Astrocyte of the cerebellum (primary cell): ENCODE data around the gene OR2D2.
"Not testable (repeated sequence)": the region's sequence is repeated elsewhere in the genome, so short reads cannot be mapped to it uniquely, and the experiment has no call there.

Experiments
- DNase-seq: peaks from one replicate; pipeline ENCODE4 v3.0.0-alpha.2; 2011; ENCODE audit warnings: low read depth
- H3K4me3 ChIP-seq: 2 replicates; pipeline ENCODE4 v1.5.1; 2011; ENCODE audit warnings: mild to moderate bottlenecking, low read depth, low read length, moderate library complexity
- in situ Hi-C: cut with HindIII; loops from 2 replicates; pipeline ENCODE4 v1.10.0; 2017; ENCODE audit warnings: low sequenced_read_pairs
- TF ChIP-seq, protein P1 (sequence below): IDR thresholded peaks from 2 replicates; pipeline ENCODE4 v1.5.1; 2012; ENCODE audit warnings: low read length, low read depth, moderate library complexity, mild to moderate bottlenecking; ENCODE audit errors: missing control alignments

Gene OR2D2

DNA sequence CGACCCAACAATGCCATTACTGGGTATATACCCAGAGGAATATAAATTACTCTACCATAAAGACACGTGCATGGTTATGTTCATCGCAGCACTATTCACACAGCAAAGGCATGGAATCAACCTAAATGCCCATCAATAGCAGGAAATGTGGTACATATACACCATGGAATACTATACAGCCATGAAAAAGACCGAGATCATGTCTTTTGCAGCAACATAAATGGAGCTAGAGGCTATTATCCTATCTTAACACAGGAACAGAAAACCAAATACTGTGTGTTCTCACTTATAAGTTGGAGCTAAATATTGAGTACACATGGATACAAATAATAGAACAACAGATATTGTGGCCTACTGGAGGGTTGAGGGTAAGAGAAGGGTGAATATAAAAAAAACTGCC, 3.5 kb downstream of the OR2D2 start:
- in situ Hi-C loops, result no loop called here
- DNase-seq, result no peak
- TF ChIP-seq, protein P1, sequence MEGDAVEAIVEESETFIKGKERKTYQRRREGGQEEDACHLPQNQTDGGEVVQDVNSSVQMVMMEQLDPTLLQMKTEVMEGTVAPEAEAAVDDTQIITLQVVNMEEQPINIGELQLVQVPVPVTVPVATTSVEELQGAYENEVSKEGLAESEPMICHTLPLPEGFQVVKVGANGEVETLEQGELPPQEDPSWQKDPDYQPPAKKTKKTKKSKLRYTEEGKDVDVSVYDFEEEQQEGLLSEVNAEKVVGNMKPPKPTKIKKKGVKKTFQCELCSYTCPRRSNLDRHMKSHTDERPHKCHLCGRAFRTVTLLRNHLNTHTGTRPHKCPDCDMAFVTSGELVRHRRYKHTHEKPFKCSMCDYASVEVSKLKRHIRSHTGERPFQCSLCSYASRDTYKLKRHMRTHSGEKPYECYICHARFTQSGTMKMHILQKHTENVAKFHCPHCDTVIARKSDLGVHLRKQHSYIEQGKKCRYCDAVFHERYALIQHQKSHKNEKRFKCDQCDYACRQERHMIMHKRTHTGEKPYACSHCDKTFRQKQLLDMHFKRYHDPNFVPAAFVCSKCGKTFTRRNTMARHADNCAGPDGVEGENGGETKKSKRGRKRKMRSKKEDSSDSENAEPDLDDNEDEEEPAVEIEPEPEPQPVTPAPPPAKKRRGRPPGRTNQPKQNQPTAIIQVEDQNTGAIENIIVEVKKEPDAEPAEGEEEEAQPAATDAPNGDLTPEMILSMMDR, result no peak
- no peak overlapping the region for H3K4me3 ChIP-seq

DNA sequence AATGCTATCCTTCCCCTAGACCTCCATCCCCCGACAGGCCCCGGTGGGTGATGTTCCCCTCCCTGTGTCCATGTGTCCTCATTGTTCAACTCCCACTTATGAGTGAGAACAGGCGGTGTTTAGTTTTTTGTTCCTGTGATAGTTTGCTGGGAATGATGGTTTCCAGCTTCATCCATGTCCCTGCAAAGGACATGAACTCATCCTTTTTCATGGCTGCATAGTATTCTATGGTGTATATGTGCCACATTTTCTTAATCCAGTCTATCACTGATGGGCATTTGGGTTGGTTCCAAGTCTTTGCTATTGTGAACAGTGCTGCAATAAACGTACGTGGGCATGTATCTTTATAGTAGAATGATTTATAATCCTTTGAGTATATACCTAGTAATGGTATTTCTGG, 4.6 kb downstream of the OR2D2 start:
- DNase-seq, in situ Hi-C loops, H3K4me3 ChIP-seq: not testable (repeated sequence)

GRCh38 chr11:6882751-6883150, 9.5 kb downstream of the OR2D2 start:
- DNase-seq, result no peak
- H3K4me3 ChIP-seq, result no peak overlapping the region
- TF ChIP-seq, protein P1, result no peak
- in situ Hi-C loops, result no loop called here

GRCh38 chr11:6876914-6877313, 15.4 kb downstream of the OR2D2 start:
- DNase-seq, result no peak
- in situ Hi-C loops, result no loop called here
- no peak overlapping the region for H3K4me3 ChIP-seq
- TF ChIP-seq, protein P1, result no peak

GRCh38 chr11:6876325-6876724, 16.0 kb downstream of the OR2D2 start, which contains the start of gene OR10A4:
TSS of gene OR10A4 (plus strand) at chr11:6876625. CDS start at chr11:6876648, 23 bp downstream.
- in situ Hi-C loops, result no loop called here
- no peak within 1 kb of the TSS for H3K4me3 ChIP-seq
- no peak for DNase-seq
- TF ChIP-seq, protein P1, result no peak

DNA sequence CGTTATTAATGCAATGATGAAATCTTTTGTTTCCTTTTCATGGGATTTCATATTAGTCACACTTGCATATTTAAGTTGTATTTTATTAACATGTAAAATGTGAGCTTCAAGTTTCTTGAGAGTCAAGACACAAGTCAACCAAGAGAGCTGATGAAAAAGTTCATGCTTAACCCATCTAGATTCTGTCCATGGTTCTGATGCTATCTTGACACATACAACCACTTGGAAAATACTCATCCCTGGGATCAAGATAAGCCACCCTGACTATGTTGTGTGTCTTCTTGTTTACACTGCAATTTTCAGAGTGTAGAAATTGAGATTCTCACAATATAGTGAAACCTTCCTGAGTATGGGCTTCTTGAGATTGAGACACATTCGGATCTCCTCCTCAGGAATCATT, 16.5 kb downstream of the OR2D2 start:
- in situ Hi-C loops, result no loop called here
- H3K4me3 ChIP-seq, result no peak overlapping the region
- DNase-seq, result no peak
- TF ChIP-seq, protein P1, result no peak

DNA sequence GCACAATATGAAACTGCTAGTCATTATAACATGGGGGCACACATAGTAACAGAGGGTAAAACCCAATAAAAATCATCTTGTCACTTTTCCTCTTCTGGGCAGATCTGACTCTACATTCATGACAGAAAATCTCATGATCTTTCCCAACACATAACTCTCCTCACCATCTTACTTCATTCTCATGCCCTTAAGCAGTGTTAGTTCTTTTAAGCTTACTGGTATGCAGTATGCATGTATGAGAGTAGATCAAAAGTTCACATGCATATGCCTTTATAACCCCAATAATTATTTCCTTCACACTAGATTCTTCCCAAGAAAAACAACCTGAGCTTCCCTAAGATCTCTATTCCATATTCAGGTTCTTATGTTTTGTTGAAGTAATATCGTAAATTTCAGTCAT, 21.0 kb downstream of the OR2D2 start:
- in situ Hi-C loops, result no loop called here
- H3K4me3 ChIP-seq, result no peak overlapping the region
- TF ChIP-seq, protein P1, result no peak
- no peak for DNase-seq
